Hindlimb muscle (tissue), 1 donor: ENCODE data around the gene CACNA1C. TPM values are rescaled to one million over a fixed set of nuclear protein-coding genes. Genes with fewer than 3 reads are reported as not detected.

ENCODE experiments used
- DNase-seq: peaks from one replicate; pipeline ENCODE4 v3.0.0-alpha.2; 2013
- polyA plus RNA-seq: library from polyadenylated mRNA; unstranded; fragments of 120-200 nt; gene quantifications from one replicate; pipeline ENCODE4 v1.2.1, GENCODE V29; 2013; ENCODE audit not compliant: insufficient read length

The CACNA1C gene
- polyA plus RNA-seq, 1 donor, result 3.4 TPM

GRCh38 chr12:2429032-2429431, 376.2 kb downstream of the CACNA1C start:
- no peak for DNase-seq

GRCh38 chr12:2431810-2432209, 379.0 kb downstream of the CACNA1C start:
- no peak for DNase-seq

GRCh38 chr12:2432856-2433255, 380.1 kb downstream of the CACNA1C start:
- DNase-seq, result no peak

- DNase-seq, result no peak
These were observed 382.7 kb downstream of the CACNA1C start for GRCh38 chr12:2435511-2435910.

- no peak for DNase-seq
These were observed 386.7 kb downstream of the CACNA1C start for GRCh38 chr12:2439332-2440100.

- no peak for DNase-seq
These were observed 391.0 kb downstream of the CACNA1C start for GRCh38 chr12:2443776-2444175.

- DNase-seq, result no peak
These were observed 393.2 kb downstream of the CACNA1C start for GRCh38 chr12:2445968-2446367.

- no peak for DNase-seq
These were observed 395.1 kb downstream of the CACNA1C start for GRCh38 chr12:2447861-2448260.

GRCh38 chr12:2449586-2449985, 396.8 kb downstream of the CACNA1C start:
- DNase-seq, result no peak

GRCh38 chr12:2450553-2450952, 397.8 kb downstream of the CACNA1C start:
- DNase-seq, result no peak

- DNase-seq, result no peak
These were observed 398.2 kb downstream of the CACNA1C start for GRCh38 chr12:2451025-2451424.

- DNase-seq, result no peak
These were observed 398.7 kb downstream of the CACNA1C start for GRCh38 chr12:2451497-2451896.

- no peak for DNase-seq
These were observed 400.4 kb downstream of the CACNA1C start for GRCh38 chr12:2453076-2453760.

- no peak for DNase-seq
These were observed 400.9 kb downstream of the CACNA1C start for GRCh38 chr12:2453761-2454090.

- DNase-seq, result no peak
These were observed 401.9 kb downstream of the CACNA1C start for GRCh38 chr12:2454601-2455177.

- DNase-seq, result no peak
These were observed 402.6 kb downstream of the CACNA1C start for GRCh38 chr12:2455410-2455809.

- no peak for DNase-seq
These were observed 403.5 kb downstream of the CACNA1C start for GRCh38 chr12:2456122-2456812.

GRCh38 chr12:2456813-2457186, 404.0 kb downstream of the CACNA1C start:
- DNase-seq, result no peak

- DNase-seq, result no peak
These were observed 404.6 kb downstream of the CACNA1C start for GRCh38 chr12:2457215-2457932.

GRCh38 chr12:2457933-2458414, 405.2 kb downstream of the CACNA1C start:
- DNase-seq, result no peak

- no peak for DNase-seq
These were observed 407.4 kb downstream of the CACNA1C start for GRCh38 chr12:2460051-2460670.

GRCh38 chr12:2461046-2461445, 408.3 kb downstream of the CACNA1C start:
- no peak for DNase-seq
